ENCODE results near the gene ANAPC15. TPM values are rescaled to one million over a fixed set of nuclear protein-coding genes. Genes with fewer than 3 reads are reported as not detected.
"Not testable (repeated sequence)": the region's sequence is repeated elsewhere in the genome, so short reads cannot be mapped to it uniquely, and the experiment has no call there.

The ANAPC15 gene
- total RNA-seq, 3 donors from 2014 or later, result 12.1 to 22.4 (median 21.4) TPM

DNA sequence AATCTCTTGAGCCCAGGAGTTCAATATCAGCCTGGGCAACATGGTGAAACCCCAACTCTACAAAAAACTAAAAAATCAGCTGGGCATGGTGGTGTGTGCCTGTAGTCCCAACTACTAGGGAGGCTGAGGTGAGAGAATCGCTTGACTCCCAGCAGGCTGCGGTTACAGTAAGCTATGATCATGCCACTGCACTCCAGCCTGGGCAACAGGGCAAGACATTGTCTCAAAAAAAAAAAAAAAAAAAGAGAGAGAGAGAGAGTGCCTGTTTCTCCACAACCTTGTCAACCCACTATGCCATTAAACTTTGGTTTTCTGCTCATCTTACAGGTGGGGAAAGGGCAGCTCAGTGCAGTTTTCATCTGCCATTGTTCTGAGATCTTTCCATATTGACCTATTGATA, 28.2 kb upstream of the ANAPC15 start:
- DNase-seq (ENCODE audit: low spot score in 2 of 2), result no peak
- H3K27me3 ChIP-seq, result no peaks in the 10 kb centered on the region
- peak overlapping the region; percentile 52 to 66 for H3K27ac ChIP-seq
- TF ChIP-seq POLR2A (IDR thresholded peaks at IDR 0.05) (no peak), POLR2AphosphoS5 (IDR thresholded peaks at IDR 0.05) (no peak)
- no peaks in the 10 kb centered on the region for H3K9me3 ChIP-seq
- intact Hi-C loops (cut with DNase I; ENCODE audit: low total_unique reads), result no loop called here
- H3K4me1 ChIP-seq, result no peaks in the 10 kb centered on the region
- H3K36me3 ChIP-seq, result no peaks in the 10 kb centered on the region
- H3K4me3 ChIP-seq, result no peak overlapping the region

DNA sequence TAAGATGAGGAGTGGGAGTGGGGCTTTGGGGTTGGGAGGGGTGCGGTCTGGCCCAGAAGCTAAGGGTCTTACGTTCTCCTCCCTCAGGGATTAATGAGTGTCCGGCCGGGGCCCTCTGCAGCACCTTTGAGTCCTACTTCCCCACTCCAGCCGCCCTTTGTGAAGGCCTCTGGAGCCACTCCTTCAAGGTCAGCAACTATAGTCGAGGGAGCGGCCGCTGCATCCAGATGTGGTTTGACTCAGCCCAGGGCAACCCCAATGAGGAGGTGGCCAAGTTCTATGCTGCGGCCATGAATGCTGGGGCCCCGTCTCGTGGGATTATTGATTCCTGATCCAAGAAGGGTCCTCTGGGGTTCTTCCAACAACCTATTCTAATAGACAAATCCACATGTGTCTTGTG, 27.0 kb upstream of the ANAPC15 start:
- no peaks in the 10 kb centered on the region for H3K27me3 ChIP-seq
- H3K4me3 ChIP-seq, result no peak overlapping the region
- H3K9me3 ChIP-seq, result no peaks in the 10 kb centered on the region
- H3K4me1 ChIP-seq, result no peaks in the 10 kb centered on the region
- no peak for DNase-seq (ENCODE audit: low spot score in 2 of 2)
- TF ChIP-seq, protein P1, sequence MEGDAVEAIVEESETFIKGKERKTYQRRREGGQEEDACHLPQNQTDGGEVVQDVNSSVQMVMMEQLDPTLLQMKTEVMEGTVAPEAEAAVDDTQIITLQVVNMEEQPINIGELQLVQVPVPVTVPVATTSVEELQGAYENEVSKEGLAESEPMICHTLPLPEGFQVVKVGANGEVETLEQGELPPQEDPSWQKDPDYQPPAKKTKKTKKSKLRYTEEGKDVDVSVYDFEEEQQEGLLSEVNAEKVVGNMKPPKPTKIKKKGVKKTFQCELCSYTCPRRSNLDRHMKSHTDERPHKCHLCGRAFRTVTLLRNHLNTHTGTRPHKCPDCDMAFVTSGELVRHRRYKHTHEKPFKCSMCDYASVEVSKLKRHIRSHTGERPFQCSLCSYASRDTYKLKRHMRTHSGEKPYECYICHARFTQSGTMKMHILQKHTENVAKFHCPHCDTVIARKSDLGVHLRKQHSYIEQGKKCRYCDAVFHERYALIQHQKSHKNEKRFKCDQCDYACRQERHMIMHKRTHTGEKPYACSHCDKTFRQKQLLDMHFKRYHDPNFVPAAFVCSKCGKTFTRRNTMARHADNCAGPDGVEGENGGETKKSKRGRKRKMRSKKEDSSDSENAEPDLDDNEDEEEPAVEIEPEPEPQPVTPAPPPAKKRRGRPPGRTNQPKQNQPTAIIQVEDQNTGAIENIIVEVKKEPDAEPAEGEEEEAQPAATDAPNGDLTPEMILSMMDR (IDR thresholded peaks at IDR 0.05), result no peak
- TF ChIP-seq POLR2AphosphoS5 (IDR thresholded peaks at IDR 0.05) (no peak), POLR2A (IDR thresholded peaks at IDR 0.05) (no peak)
- peak overlapping the region; percentile 58 to 66 for H3K27ac ChIP-seq
- H3K36me3 ChIP-seq, result no peaks in the 10 kb centered on the region
- intact Hi-C loops (cut with DNase I; ENCODE audit: low total_unique reads), result no loop called here

DNA sequence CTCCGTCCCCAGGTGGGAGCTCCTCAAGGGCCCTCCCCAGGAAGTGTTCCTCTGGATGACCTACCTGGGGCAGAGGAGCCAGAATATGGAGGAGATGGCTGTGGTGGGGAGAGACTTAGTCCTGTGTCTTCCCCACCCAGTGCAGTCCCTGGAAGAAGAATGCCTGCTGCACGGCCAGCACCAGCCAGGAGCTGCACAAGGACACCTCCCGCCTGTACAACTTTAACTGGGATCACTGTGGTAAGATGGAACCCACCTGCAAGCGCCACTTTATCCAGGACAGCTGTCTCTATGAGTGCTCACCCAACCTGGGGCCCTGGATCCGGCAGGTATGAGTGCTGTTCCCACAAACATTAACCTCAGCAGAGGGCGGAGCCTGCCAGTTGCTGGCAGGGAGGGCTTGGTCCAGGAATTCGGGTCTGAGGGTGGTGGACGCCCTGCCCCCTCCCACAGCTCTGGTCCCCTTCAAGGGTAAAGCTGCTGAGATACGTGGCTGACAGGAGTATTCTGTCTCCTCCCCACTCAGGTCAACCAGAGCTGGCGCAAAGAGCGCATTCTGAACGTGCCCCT, 26.4 kb upstream of the ANAPC15 start:
- H3K36me3 ChIP-seq, result no peaks in the 10 kb centered on the region
- DNase-seq (ENCODE audit: low spot score in 2 of 2), result no peak
- no peaks in the 10 kb centered on the region for H3K27me3 ChIP-seq
- no peaks in the 10 kb centered on the region for H3K9me3 ChIP-seq
- no peak overlapping the region for H3K4me3 ChIP-seq
- TF ChIP-seq POLR2AphosphoS5 (IDR thresholded peaks at IDR 0.05), result no peak
- no peak for TF ChIP-seq POLR2A (IDR thresholded peaks at IDR 0.05)
- TF ChIP-seq, protein P1 (IDR thresholded peaks at IDR 0.05), result no peak
- no peaks in the 10 kb centered on the region for H3K4me1 ChIP-seq
- H3K27ac ChIP-seq, result peak overlapping the region in 1 of 2 donors; percentile 66
- intact Hi-C loops (cut with DNase I; ENCODE audit: low total_unique reads), result no loop called here

GRCh38 chr11:72136684-72137262, 24.3 kb upstream of the ANAPC15 start:
- Histone ChIP-seq H3K4me1 (no peaks in the 10 kb centered on the region), H3K9me3 (no peaks in the 10 kb centered on the region), H3K4me3 (no peak overlapping the region), H3K27ac (no peak overlapping the region), H3K27me3 (no peaks in the 10 kb centered on the region), H3K36me3 (no peaks in the 10 kb centered on the region)
- TF ChIP-seq, protein P1 (IDR thresholded peaks at IDR 0.05), result no peak
- TF ChIP-seq POLR2A (IDR thresholded peaks at IDR 0.05), result no peak
- DNase-seq (ENCODE audit: low spot score in 2 of 2), result no peak
- intact Hi-C loops (cut with DNase I; ENCODE audit: low total_unique reads), result no loop called here

DNA sequence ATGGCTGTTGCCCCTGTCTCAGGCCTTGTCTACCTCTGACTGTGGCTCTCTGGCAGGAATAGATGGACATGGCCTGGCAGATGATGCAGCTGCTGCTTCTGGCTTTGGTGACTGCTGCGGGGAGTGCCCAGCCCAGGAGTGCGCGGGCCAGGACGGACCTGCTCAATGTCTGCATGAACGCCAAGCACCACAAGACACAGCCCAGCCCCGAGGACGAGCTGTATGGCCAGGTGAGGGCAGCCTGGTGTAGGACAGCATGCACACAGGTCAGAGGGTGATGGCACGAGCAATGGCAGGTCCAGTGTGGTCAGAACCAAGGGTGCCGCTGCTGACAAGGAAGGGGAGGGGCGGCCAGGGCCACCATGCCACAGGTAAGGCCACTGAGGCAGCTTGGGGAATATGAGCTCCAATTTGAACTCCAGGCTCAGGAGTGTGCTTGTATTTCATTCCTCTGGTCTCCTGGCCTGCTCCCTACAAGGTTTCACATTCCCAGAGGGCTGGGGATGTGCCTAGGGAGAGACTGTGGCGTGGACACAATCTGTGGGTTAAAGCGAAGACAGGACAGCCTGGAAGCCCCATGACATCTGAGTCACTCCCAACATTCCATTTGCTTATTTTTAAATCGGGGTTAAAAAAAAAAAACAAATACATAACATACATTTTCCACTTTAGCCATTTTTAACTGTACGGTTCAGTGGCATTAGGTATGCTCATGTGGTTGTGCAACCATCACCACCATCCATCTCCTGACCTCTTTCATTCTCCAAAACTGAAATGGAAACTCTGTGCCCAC, 23.6 kb upstream of the ANAPC15 start:
- H3K4me1 ChIP-seq, result no peaks in the 10 kb centered on the region
- H3K36me3 ChIP-seq, result no peaks in the 10 kb centered on the region
- H3K4me3 ChIP-seq, result no peak overlapping the region
- intact Hi-C loops (cut with DNase I; ENCODE audit: low total_unique reads), result no loop called here
- H3K27ac ChIP-seq, result no peak overlapping the region
- H3K9me3 ChIP-seq, result no peaks in the 10 kb centered on the region
- no peak for DNase-seq (ENCODE audit: low spot score in 2 of 2)
- no peaks in the 10 kb centered on the region for H3K27me3 ChIP-seq
- TF ChIP-seq, protein P1 (IDR thresholded peaks at IDR 0.05), result no peak
- TF ChIP-seq POLR2A (IDR thresholded peaks at IDR 0.05) (no peak), POLR2AphosphoS5 (IDR thresholded peaks at IDR 0.05) (no peak)

GRCh38 chr11:72135473-72135872, 23.0 kb upstream of the ANAPC15 start, which contains the start of gene FOLR3:
FOLR3 (plus strand) TSS chr11:72135725; CDS start chr11:72135953, 228 bp downstream.
- intact Hi-C loops (cut with DNase I; ENCODE audit: low total_unique reads); H3K27me3 ChIP-seq; H3K4me3 ChIP-seq; H3K9me3 ChIP-seq; H3K4me1 ChIP-seq; H3K36me3 ChIP-seq; H3K27ac ChIP-seq; DNase-seq (ENCODE audit: low spot score in 2 of 2): not testable (repeated sequence)
